DMS114 treated with DMSO at 0.1 percent for 48 hours (cell line): ENCODE data around the gene LAMA3.

Experiments used
- DNase-seq: peaks from one replicate; lab custom pipeline; 2025; ENCODE audit not compliant: unreplicated experiment; lab: John Stamatoyannopoulos, UW

LAMA3 gene

GRCh38 chr18:23849141-23849540 is 159.9 kb downstream of the LAMA3 start:
- DNase-seq: no peak

GRCh38 chr18:23850215-23850614 is 161.0 kb downstream of the LAMA3 start:
- no peak for DNase-seq

GRCh38 chr18:23851470-23852002 is 162.3 kb downstream of the LAMA3 start:
- no peak for DNase-seq

- no peak for DNase-seq
Measured at GRCh38 chr18:23852236-23853045, 163.2 kb downstream of the LAMA3 start.

- DNase-seq: no peak
Measured at GRCh38 chr18:23853448-23854195, 164.4 kb downstream of the LAMA3 start.

- DNase-seq: no peak
Measured at GRCh38 chr18:23855721-23856120, 166.5 kb downstream of the LAMA3 start.

- DNase-seq: no peak
Measured at GRCh38 chr18:23856466-23857163, 167.4 kb downstream of the LAMA3 start.

- DNase-seq: no peak
Measured at GRCh38 chr18:23857164-23857552, 167.9 kb downstream of the LAMA3 start.

- no peak for DNase-seq
Measured at GRCh38 chr18:23857756-23858155, 168.5 kb downstream of the LAMA3 start.

- no peak for DNase-seq
Measured at GRCh38 chr18:23859466-23860336, 170.4 kb downstream of the LAMA3 start.

GRCh38 chr18:23861326-23861725 is 172.1 kb downstream of the LAMA3 start:
- no peak for DNase-seq

GRCh38 chr18:23861805-23862470 is 172.7 kb downstream of the LAMA3 start:
- no peak for DNase-seq

GRCh38 chr18:23864624-23865023 is 175.4 kb downstream of the LAMA3 start:
- DNase-seq: no peak

- DNase-seq: no peak
Measured at GRCh38 chr18:23867006-23867405, 177.8 kb downstream of the LAMA3 start.

GRCh38 chr18:23868136-23868785 is 179.0 kb downstream of the LAMA3 start:
- DNase-seq: no peak

GRCh38 chr18:23870676-23871380 is 181.6 kb downstream of the LAMA3 start:
- DNase-seq: no peak

GRCh38 chr18:23871410-23871809 is 182.2 kb downstream of the LAMA3 start:
- no peak for DNase-seq

- no peak for DNase-seq
Measured at GRCh38 chr18:23872701-23873550, 183.7 kb downstream of the LAMA3 start.
